IMR-90 (cell line): ENCODE data around the gene ZNF524. TPM values are rescaled to one million over a fixed set of nuclear protein-coding genes. Genes with fewer than 3 reads are reported as not detected.

Experiments
- ATAC-seq: fragments of 200-7000 bp; cut with Tn5 transposase; 2 replicates; pipeline ENCODE4 v1.9.1; 2020; ENCODE audit warnings: low read depth, mild to moderate bottlenecking, moderate library complexity
- BruUV-seq: library from RNA; stranded (reverse); fragments of 400-500 nt; replicated peaks from 2 replicates; lab custom pipeline; 2021; lab: Mats Ljungman, UMichigan
- CTCF ChIA-PET: fragments of 300-600 bp; formaldehyde crosslinking; extraction: SDS; loops from one replicate; lab custom pipeline; 2021; ENCODE audit warnings: antibody characterized with exemption; lab: Yijun Ruan, JAX
- POLR2A ChIA-PET: fragments of 300-600 bp; sonication (Branson Sonifier 250); formaldehyde crosslinking; loops from one replicate; lab custom pipeline; 2022; ENCODE audit warnings: antibody characterized with exemption; ENCODE audit not compliant: unreplicated experiment; lab: Charles Lee
- DNase-seq: peaks from one replicate; pipeline ENCODE4 v3.0.0; 2013
- H2AFZ ChIP-seq: replicated peaks from 2 replicates; pipeline ENCODE3; 2013; ENCODE audit warnings: low read length, mild to moderate bottlenecking; ENCODE audit not compliant: poor library complexity
- H2AK5ac ChIP-seq: 2 replicates; pipeline ENCODE4 v1.6.1; 2013; ENCODE audit warnings: low read depth, low read length, inconsistent platforms
- H2AK9ac ChIP-seq: replicated peaks from 2 replicates; pipeline ENCODE3; 2013; ENCODE audit warnings: mild to moderate bottlenecking, low read depth, low read length, moderate library complexity; ENCODE audit not compliant: poor library complexity
- H2BK120ac ChIP-seq: 2 replicates; pipeline ENCODE4 v1.6.1; 2013; ENCODE audit warnings: low read depth, low read length, inconsistent platforms
- H2BK15ac ChIP-seq: 3 replicates; pipeline ENCODE4 v1.6.1; 2013; ENCODE audit warnings: low read depth, low read length, inconsistent platforms
- H2BK20ac ChIP-seq: 2 replicates; pipeline ENCODE4 v1.6.1; 2013; ENCODE audit warnings: low read depth, mild to moderate bottlenecking, inconsistent platforms, low read length, moderate library complexity
- H2BK5ac ChIP-seq: 2 replicates; pipeline ENCODE4 v1.6.1; 2013; ENCODE audit warnings: mild to moderate bottlenecking, low read depth, low read length, inconsistent platforms; ENCODE audit not compliant: poor library complexity, severe bottlenecking
- H3K14ac ChIP-seq: replicated peaks from 2 replicates; pipeline ENCODE4 v1.6.1; 2013; ENCODE audit warnings: low read depth, low read length, inconsistent platforms
- H3K18ac ChIP-seq: 2 replicates; pipeline ENCODE4 v1.6.1; 2013; ENCODE audit warnings: low read depth, low read length, control low read depth
- H3K23ac ChIP-seq: 2 replicates; pipeline ENCODE4 v1.6.1; 2013; ENCODE audit warnings: low read depth, low read length, inconsistent platforms
- H3K27ac ChIP-seq: 2 replicates; pipeline ENCODE4 v1.5.1; 2013; ENCODE audit warnings: mild to moderate bottlenecking, control low read depth, low read length; ENCODE audit not compliant: insufficient read depth
- H3K27me3 ChIP-seq: 2 replicates; pipeline ENCODE4 v1.6.1; 2013; ENCODE audit warnings: low read length; ENCODE audit not compliant: control insufficient read depth, insufficient read depth
- H3K36me3 ChIP-seq: 2 replicates; pipeline ENCODE4 v1.6.1; 2013; ENCODE audit warnings: low read length, mixed read lengths; ENCODE audit not compliant: control insufficient read depth, insufficient read depth
- H3K4ac ChIP-seq: 2 replicates; pipeline ENCODE4 v1.6.1; 2013; ENCODE audit warnings: low read depth, low read length, inconsistent platforms
- H3K4me1 ChIP-seq: 2 replicates; pipeline ENCODE4 v1.6.1; 2013; ENCODE audit warnings: low read length, mixed read lengths; ENCODE audit not compliant: control insufficient read depth, insufficient read depth
- H3K4me2 ChIP-seq: 2 replicates; pipeline ENCODE4 v1.6.1; 2013; ENCODE audit warnings: low read depth, mild to moderate bottlenecking, control low read depth, low read length, moderate library complexity
- H3K4me3 ChIP-seq: 2 replicates; pipeline ENCODE4 v1.5.1; 2013; ENCODE audit warnings: low read depth, mild to moderate bottlenecking, control low read depth, low read length, moderate library complexity; ENCODE audit not compliant: insufficient read depth
- H3K56ac ChIP-seq: 2 replicates; pipeline ENCODE4 v1.6.1; 2013; ENCODE audit warnings: low read length, inconsistent platforms; ENCODE audit not compliant: insufficient read depth; ENCODE audit errors: extremely low read depth
- H3K79me1 ChIP-seq, 2 experiments: 2 replicates each; pipeline ENCODE4 v1.6.1; 2013; ENCODE audit warnings: low read length in 2 of 2, inconsistent platforms in 1 of 2, low read depth in 1 of 2
- H3K9ac ChIP-seq: 2 replicates; pipeline ENCODE4 v1.6.1; 2013; ENCODE audit warnings: low read depth, low read length, control low read depth
- H3K9me1 ChIP-seq: 2 replicates; pipeline ENCODE4 v1.6.1; 2013; ENCODE audit warnings: low read length, inconsistent platforms; ENCODE audit not compliant: insufficient read depth
- H3K9me3 ChIP-seq: 2 replicates; pipeline ENCODE4 v1.6.1; 2013; ENCODE audit warnings: low read length; ENCODE audit not compliant: control insufficient read depth, insufficient read depth
- H4K20me1 ChIP-seq: 2 replicates; pipeline ENCODE4 v1.6.1; 2013; ENCODE audit warnings: low read length, inconsistent platforms; ENCODE audit not compliant: insufficient read depth
- H4K5ac ChIP-seq: 2 replicates; pipeline ENCODE4 v1.6.1; 2013; ENCODE audit warnings: mild to moderate bottlenecking, low read depth, low read length, control low read depth
- H4K8ac ChIP-seq, 2 experiments: 2 replicates each; pipeline ENCODE4 v1.6.1; 2013; ENCODE audit warnings: low read depth in 2 of 2, low read length in 2 of 2, control low read depth in 1 of 2, inconsistent platforms in 1 of 2
- H4K91ac ChIP-seq: 2 replicates; pipeline ENCODE4 v1.6.1; 2013; ENCODE audit warnings: low read depth, low read length, inconsistent platforms; ENCODE audit not compliant: insufficient read depth
- CTCF ChIP-seq: conservative IDR thresholded peaks from 2 replicates; pipeline ENCODE4 v1.5.1; 2012; ENCODE audit warnings: mild to moderate bottlenecking, low read depth, low read length, improper control_type of control experiment
- FOS ChIP-seq: fragments of 150-350 bp; IDR thresholded peaks from 2 replicates; pipeline ENCODE4 v1.6.1; 2016; ENCODE audit warnings: low read depth, low read length
- MAZ ChIP-seq: IDR thresholded peaks from 2 replicates; pipeline ENCODE4 v1.6.1; 2012; ENCODE audit warnings: low read depth, mild to moderate bottlenecking, low read length, improper control_type of control experiment, moderate library complexity, borderline replicate concordance
- MXI1 ChIP-seq: IDR thresholded peaks from 2 replicates; pipeline ENCODE4 v1.6.1; 2012; ENCODE audit warnings: low read depth, mild to moderate bottlenecking, low read length, moderate library complexity, borderline replicate concordance
- POLR2A ChIP-seq: IDR thresholded peaks from 2 replicates; pipeline ENCODE4 v1.6.1; 2012; ENCODE audit warnings: mild to moderate bottlenecking, low read depth, low read length
- RAD21 ChIP-seq: IDR thresholded peaks from 2 replicates; pipeline ENCODE4 v1.6.1; 2012; ENCODE audit warnings: low read length, improper control_type of control experiment
- RFX5 ChIP-seq: IDR thresholded peaks from 2 replicates; pipeline ENCODE4 v1.8.0; 2012; ENCODE audit warnings: low read depth, mild to moderate bottlenecking, low read length, moderate library complexity
- SMC3 ChIP-seq: fragments of 150-350 bp; IDR thresholded peaks from 2 replicates; pipeline ENCODE4 v1.6.1; 2016; ENCODE audit warnings: low read depth, mild to moderate bottlenecking, antibody characterized with exemption, low read length, moderate library complexity
- WGBS, 2 experiments: methylation state at CpG; one replicate each; pipeline versions ENCODE4 v1.1.5 to v1.1.7; 2013; ENCODE audit warnings: missing lambda C conversion rate in 2 of 2; ENCODE audit not compliant: insufficient read length in 1 of 2; ENCODE audit errors: extremely low coverage in 2 of 2; 5-methylcytosine and 5-hydroxymethylcytosine counted together
- dilution Hi-C: fragments of 300-500 bp; cut with HindIII; formaldehyde crosslinking; loops from one replicate; pipeline ENCODE4 v1.14.3; 2018; ENCODE audit warnings: low sequenced_read_pairs; ENCODE audit not compliant: unreplicated experiment
- in situ Hi-C: fragments of 300-500 bp; cut with MboI; formaldehyde crosslinking; loops from 3 replicates; pipeline ENCODE4 v1.14.3; 2019; ENCODE audit warnings: low sequenced_read_pairs, inconsistent platforms, mixed read lengths
- intact Hi-C: fragments of 100-400 bp; cut with micrococcal nuclease; formaldehyde crosslinking; loops from 2 replicates; pipeline ENCODE4 v1.10.0; 2022
- polyA plus RNA-seq, 3 experiments: library from polyadenylated mRNA; depleted of rRNA; stranded (reverse); fragments of >200 nt; gene quantifications; 2 replicates each; pipeline ENCODE4 v1.2.3, GENCODE V29; 2012; ENCODE audit warnings: low replicate concordance in 1 of 3
- total RNA-seq: library from RNA; depleted of rRNA; stranded (reverse); fragments of >200 nt; gene quantifications from 2 replicates; pipeline ENCODE4 v1.2.3, GENCODE V29; 2012

The ZNF524 gene
- total and polyA plus RNA-seq, 2 of the 4 experiments (the other 2 are of a cell fraction), result 2.3 to 6.6 TPM

DNA sequence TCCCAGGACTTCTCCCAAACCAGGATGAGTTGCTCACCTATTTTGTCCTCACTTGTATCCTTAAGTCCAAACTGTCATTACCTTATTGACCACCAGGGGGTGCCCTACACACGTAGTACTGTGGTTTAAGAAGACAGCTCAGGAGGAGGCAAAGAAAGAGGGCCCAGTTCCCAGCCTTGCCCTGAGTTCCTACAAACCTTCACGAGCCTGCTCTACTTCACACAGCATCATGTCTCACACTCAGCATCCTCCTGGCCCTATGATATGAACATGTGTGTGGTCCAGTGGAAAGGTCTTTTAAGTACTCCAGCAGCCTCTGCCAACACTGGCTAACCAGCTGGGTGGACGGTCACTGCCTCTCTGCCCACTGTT lies 32.4 kb downstream of the ZNF524 start:
- no peak overlapping the region for H3K27ac ChIP-seq
- H3K4ac ChIP-seq, result 0 out of 2 replicates have a peak overlapping the region, but pooled peaks have one; percentile 42
- H2AFZ ChIP-seq, result peak overlapping the region; percentile 98
- H4K8ac ChIP-seq, result peak overlapping the region; percentile 26 to 93
- WGBS, 2 experiments, result no CpG with 5 or more reads among the region's 3 CpGs
- H3K9me1 ChIP-seq, result peaks cover 16% of the 10 kb centered on the region
- in situ Hi-C loops, result loop anchor here (25.0 kb wide), 2 partner anchors 345 to 520 kb away; partner anchors contain the start of genes BRSK1, HSPBP1 and PPP1R12C
- peak; percentile 73 for ATAC-seq
- POLR2A ChIA-PET, result interaction anchor here (0.6 kb wide), 1 partner anchor 9 kb away, joined by 6 read pairs; the partner anchor contains the start of gene ZNF580
- H2AK9ac ChIP-seq, result peak overlapping the region; percentile 93
- H2BK5ac ChIP-seq, result no peak overlapping the region
- 0 out of 2 replicates have a peak overlapping the region, but pooled peaks have one; percentile 2 for H3K9ac ChIP-seq
- H3K23ac ChIP-seq, result no peak overlapping the region
- peaks cover 19 to 29% of the 10 kb centered on the region in 2 experiments for H3K79me1 ChIP-seq
- no peak overlapping the region for H2BK20ac ChIP-seq
- H4K91ac ChIP-seq, result no peak overlapping the region; the same call in 1 of the 2 replicates
- H3K4me2 ChIP-seq, result no peak overlapping the region
- H3K14ac ChIP-seq, result no peak overlapping the region
- 0 out of 2 replicates have a peak, but pooled peaks cover 9% of the 10 kb centered on the region for H4K20me1 ChIP-seq
- TF ChIP-seq MXI1 (no peak), FOS (no peak), CTCF (peak; percentile 85), RFX5 (peak; percentile 35; the same call in 1 of the 2 replicates), SMC3 (peak; percentile 69), POLR2A (0 out of 2 replicates have a peak, but pooled peaks have one; percentile 42), MAZ (peak; percentile 29; the same call in 1 of the 2 replicates), RAD21 (peak; percentile 79)
- CTCF ChIA-PET, result interaction anchor here (0.6 to 1.5 kb wide), 11 partner anchors 14 to 701 kb away, joined by 3 to 8 read pairs (median 3); partner anchors contain the start of genes CCDC106, U2AF2 and ZNF865
- no peaks in the 10 kb centered on the region for H3K27me3 ChIP-seq
- H3K56ac ChIP-seq, result no peak overlapping the region
- no peaks in the 10 kb centered on the region for H3K36me3 ChIP-seq
- 0 out of 3 replicates have a peak overlapping the region, but pooled peaks have one; percentile 12 for H2BK15ac ChIP-seq
- dilution Hi-C loops, result no loop called here
- H3K4me3 ChIP-seq, result no peak overlapping the region
- no peak overlapping the region; the same call in 1 of the 2 replicates for H2AK5ac ChIP-seq
- H3K9me3 ChIP-seq, result no peaks in the 10 kb centered on the region
- BruUV-seq, result no TSS peak
- no peak overlapping the region for H3K18ac ChIP-seq
- no peak overlapping the region for H2BK120ac ChIP-seq
- intact Hi-C loops, result loop anchor here (1.0 to 10.0 kb wide), 2 partner anchors 115 to 432 kb away; no protein-coding TSS in a partner anchor
- H3K4me1 ChIP-seq, result peaks cover 9% of the 10 kb centered on the region
- H4K5ac ChIP-seq, result peak overlapping the region; percentile 85
- peak; percentile 96 for DNase-seq
